Stomach (tissue), 9 donors: ENCODE results near the gene DRGX. TPM values are rescaled to one million over a fixed set of nuclear protein-coding genes. Genes with fewer than 3 reads are reported as not detected.

Source experiments
- DNase-seq, 2 donors: peaks; one replicate each; pipeline versions ENCODE4 v3.0.0 to v3.0.0-alpha.2; 2013 to 2019
- H3K27ac ChIP-seq, 5 donors: fragments of 200-600 bp in 4 of 5; sonication (generic) in 4 of 5; one replicate each; pipeline ENCODE4 v1.5.1; 2013 to 2019; ENCODE audit warnings: mild to moderate bottlenecking in 1 of 5, moderate library complexity in 1 of 5
- H3K27me3 ChIP-seq, 3 donors: fragments of 200-600 bp; sonication (generic); one replicate each; pipeline ENCODE4 v1.5.1; 2017 to 2019; ENCODE audit warnings: mixed run types in 1 of 3
- H3K36me3 ChIP-seq, 4 donors: fragments of 200-600 bp; sonication (generic); 1 replicate in 3 of 4; 2 replicates in 1 of 4; pipeline ENCODE4 v1.5.1; 2016 to 2019
- H3K4me1 ChIP-seq, 4 donors: fragments of 200-600 bp; sonication (generic); one replicate each; pipeline ENCODE4 v1.5.1; 2016 to 2019
- H3K4me3 ChIP-seq, 4 donors: fragments of 200-600 bp; sonication (generic) in 3 of 4; one replicate each; pipeline ENCODE4 v1.5.1; 2016 to 2019; ENCODE audit warnings: mild to moderate bottlenecking in 1 of 4
- H3K9me3 ChIP-seq, 4 donors: fragments of 200-600 bp; sonication (generic); one replicate each; pipeline ENCODE4 v1.5.1; 2016 to 2019
- EP300 ChIP-seq: sonication (generic); formaldehyde crosslinking; IDR thresholded peaks from one replicate; pipeline ENCODE4 v1.6.1; 2017; ENCODE audit warnings: antibody characterized with exemption
- POLR2A ChIP-seq, 4 donors: fragments of 450-650 bp; IDR thresholded peaks; one replicate each; pipeline ENCODE4 v1.6.1; 2016; ENCODE audit warnings: antibody characterized with exemption in 4 of 4, control low read depth in 2 of 4, mild to moderate bottlenecking in 1 of 4, moderate library complexity in 1 of 4
- POLR2AphosphoS5 ChIP-seq, 3 donors: sonication (generic); formaldehyde crosslinking; IDR thresholded peaks; one replicate each; pipeline ENCODE4 v1.6.1; 2016; ENCODE audit warnings: antibody characterized with exemption in 3 of 3
- WGBS, 5 donors: extraction: QIAGEN DNeasy Blood & Tissue Kit in 3 of 5; methylation state at CpG; one replicate each; pipeline versions ENCODE4 v1.1.5 to v1.1.7; 2013 to 2018; 5-methylcytosine and 5-hydroxymethylcytosine counted together
- intact Hi-C: fragments of 100-400 bp; cut with DNase I; formaldehyde crosslinking; loops from one replicate; pipeline ENCODE4 v1.15.1; 2023; ENCODE audit warnings: low total_unique reads
- polyA plus RNA-seq, 3 donors: library from polyadenylated mRNA; stranded (reverse); fragments of 200-250 nt; gene quantifications; one replicate each; pipeline ENCODE4 v1.2.3, GENCODE V29; 2013
- total RNA-seq, 5 donors: library from RNA; depleted of rRNA; stranded (reverse); fragments of >200 nt; gene quantifications; one replicate each; pipeline versions ENCODE4 v1.1.0 to v1.2.3, GENCODE V29; 2014 to 2016
- TF ChIP-seq, protein P1 (sequence below), 7 experiments: fragments of 450-650 bp in 4 of 7; fragments of 200-600 bp in 3 of 7; sonication (generic) in 3 of 7; IDR thresholded peaks; one replicate each; pipeline ENCODE4 v1.5.1; 2016 to 2019; ENCODE audit warnings: antibody characterized with exemption in 7 of 7, control low read depth in 2 of 7, mild to moderate bottlenecking in 1 of 7
- donor health status: healthy with polysubstance abuse.
- donor health status: Bipolar disorder and iron deficiency.
- donor health status: healthy.

The DRGX gene
- total and polyA plus RNA-seq, 8 donors, result not detected

DNA sequence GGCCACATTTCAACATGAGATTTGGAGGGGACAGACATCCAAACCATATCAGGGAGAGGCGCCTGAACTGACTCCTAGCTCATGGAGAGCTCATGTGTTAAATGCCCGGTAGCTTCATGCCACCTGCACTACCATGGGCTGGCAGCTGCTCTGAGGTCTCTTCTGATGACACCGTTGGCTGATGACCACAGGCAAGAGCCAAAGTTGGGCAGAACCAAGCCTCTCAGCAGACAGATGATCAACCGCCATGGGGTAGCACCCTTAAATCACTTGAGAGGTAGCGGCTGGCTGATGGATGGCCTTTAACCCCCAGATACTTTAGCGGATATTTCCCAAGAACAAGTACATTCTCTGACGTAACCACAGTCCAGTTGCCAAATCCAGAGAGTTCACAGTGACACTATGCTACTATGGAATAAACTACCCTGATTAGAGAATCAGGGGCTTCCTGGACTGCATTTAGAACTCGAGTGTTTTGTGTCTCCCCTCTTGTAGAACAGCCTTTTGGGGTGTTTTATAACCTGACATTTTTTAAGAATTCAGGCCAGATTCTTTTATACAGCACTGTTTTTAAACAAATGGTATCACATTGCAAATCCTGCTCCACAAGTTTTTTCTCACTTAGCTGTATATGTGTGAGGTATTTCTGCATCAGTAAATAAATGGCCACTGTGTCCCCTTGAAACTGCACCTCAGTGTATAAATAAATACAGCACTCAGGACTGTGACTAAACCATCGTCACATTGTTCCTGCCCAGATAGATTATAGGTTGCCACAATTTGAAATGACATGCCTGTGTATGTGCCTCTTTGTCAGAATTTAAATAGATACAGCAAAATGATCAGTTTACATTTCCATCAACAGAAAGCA, 30.8 kb upstream of the DRGX start:
- Histone ChIP-seq H3K4me1 (no peaks in the 10 kb centered on the region), H3K4me3 (no peak overlapping the region), H3K36me3 (no peaks in the 10 kb centered on the region), H3K9me3 (peaks cover 0 to 28% (median 26%) of the 10 kb centered on the region in 4 donors), H3K27ac (no peak overlapping the region), H3K27me3 (no peaks in the 10 kb centered on the region)
- DNase-seq, result no peak
- 60 to 80% (median 76%) methylated on average over 6 to 9 of the region's 9 CpGs for WGBS, 5 donors
- TF ChIP-seq POLR2A (IDR thresholded peaks at IDR 0.05) (no peak), EP300 (no peak)
- intact Hi-C loops, result no loop called here

DNA sequence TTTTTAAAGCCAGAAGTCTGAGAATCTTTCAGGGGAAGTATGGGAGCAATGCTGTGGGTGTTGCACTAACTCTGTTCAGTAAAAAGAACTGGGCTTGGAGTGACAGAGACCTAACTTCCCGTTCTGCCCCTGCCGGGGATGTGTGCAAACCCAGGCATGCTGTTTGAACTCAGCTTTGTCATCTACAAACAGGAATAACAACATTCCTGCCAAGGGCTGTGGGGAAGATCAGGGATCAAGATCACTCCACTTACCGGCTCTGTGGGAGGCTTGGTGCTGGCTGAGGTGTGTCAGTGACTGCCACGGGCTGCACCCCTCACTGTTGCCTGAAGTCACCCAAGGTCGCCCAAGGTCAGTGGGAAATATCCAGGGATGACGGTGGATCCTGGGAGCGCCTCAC, 23.1 kb upstream of the DRGX start:
- DNase-seq, result peak in 1 of 2 donors; percentile 71
- Histone ChIP-seq H3K27ac (no peak overlapping the region), H3K4me3 (no peak overlapping the region), H3K4me1 (no peaks in the 10 kb centered on the region), H3K36me3 (no peaks in the 10 kb centered on the region), H3K27me3 (no peaks in the 10 kb centered on the region), H3K9me3 (peaks cover 0 to 3% (median under 1%) of the 10 kb centered on the region in 4 donors)
- WGBS, 5 donors, result 40 to 57% (median 47%) methylated on average over 6 to 7 of the region's 7 CpGs
- intact Hi-C loops, result no loop called here
- TF ChIP-seq, protein P1, sequence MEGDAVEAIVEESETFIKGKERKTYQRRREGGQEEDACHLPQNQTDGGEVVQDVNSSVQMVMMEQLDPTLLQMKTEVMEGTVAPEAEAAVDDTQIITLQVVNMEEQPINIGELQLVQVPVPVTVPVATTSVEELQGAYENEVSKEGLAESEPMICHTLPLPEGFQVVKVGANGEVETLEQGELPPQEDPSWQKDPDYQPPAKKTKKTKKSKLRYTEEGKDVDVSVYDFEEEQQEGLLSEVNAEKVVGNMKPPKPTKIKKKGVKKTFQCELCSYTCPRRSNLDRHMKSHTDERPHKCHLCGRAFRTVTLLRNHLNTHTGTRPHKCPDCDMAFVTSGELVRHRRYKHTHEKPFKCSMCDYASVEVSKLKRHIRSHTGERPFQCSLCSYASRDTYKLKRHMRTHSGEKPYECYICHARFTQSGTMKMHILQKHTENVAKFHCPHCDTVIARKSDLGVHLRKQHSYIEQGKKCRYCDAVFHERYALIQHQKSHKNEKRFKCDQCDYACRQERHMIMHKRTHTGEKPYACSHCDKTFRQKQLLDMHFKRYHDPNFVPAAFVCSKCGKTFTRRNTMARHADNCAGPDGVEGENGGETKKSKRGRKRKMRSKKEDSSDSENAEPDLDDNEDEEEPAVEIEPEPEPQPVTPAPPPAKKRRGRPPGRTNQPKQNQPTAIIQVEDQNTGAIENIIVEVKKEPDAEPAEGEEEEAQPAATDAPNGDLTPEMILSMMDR (IDR thresholded peaks at IDR 0.05), result no peak
- TF ChIP-seq POLR2AphosphoS5 (IDR thresholded peaks at IDR 0.05) (no peak), EP300 (no peak), POLR2A (IDR thresholded peaks at IDR 0.05) (no peak)

DNA sequence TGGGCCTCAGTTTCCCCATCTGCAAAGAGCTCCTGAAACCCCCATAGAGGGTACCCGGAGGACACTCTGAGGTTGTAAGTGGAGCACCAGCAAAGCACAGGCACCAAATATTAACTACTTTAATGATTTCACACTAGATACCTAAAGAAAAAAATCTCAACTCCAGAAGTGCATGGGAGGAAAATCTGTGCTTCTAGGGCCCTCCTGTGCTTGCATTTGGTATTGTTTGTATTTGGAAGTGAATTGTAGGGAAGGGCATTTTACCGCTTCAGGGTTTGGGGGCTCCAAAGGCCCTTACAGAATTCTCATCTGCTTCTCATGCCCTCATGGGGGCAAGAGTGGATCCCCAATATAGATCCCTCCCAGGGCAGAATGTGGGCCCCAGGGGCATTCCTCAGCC, 22.4 kb upstream of the DRGX start:
- peaks cover 0 to 3% (median 0%) of the 10 kb centered on the region in 4 donors for H3K9me3 ChIP-seq
- H3K4me1 ChIP-seq, result no peaks in the 10 kb centered on the region
- TF ChIP-seq POLR2AphosphoS5 (IDR thresholded peaks at IDR 0.05), result no peak
- TF ChIP-seq, protein P1 (IDR thresholded peaks at IDR 0.05), result no peak
- TF ChIP-seq POLR2A (IDR thresholded peaks at IDR 0.05), result no peak
- no peak for TF ChIP-seq EP300
- H3K4me3 ChIP-seq, result no peak overlapping the region
- no peaks in the 10 kb centered on the region for H3K36me3 ChIP-seq
- intact Hi-C loops, result no loop called here
- H3K27ac ChIP-seq, result no peak overlapping the region
- H3K27me3 ChIP-seq, result no peaks in the 10 kb centered on the region
- no peak for DNase-seq
- WGBS, 5 donors, result 89 to 94% (median 92%) methylated on average over 1 to 2 of the region's 2 CpGs

DNA sequence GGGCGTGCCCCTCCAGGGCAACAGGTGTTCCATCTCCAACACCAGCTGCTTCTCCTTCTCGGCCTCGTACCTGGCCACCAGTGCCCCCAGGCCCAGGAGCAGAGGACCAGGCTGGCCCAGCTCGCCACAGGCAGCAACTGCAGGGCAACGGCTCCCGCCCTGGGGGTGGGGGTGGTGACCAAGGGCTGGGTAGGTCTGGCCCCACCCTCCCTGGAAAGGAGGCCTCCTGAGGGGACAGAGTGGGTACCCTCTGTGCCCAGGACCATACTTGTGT, 22.1 kb upstream of the DRGX start:
- Histone ChIP-seq H3K27ac (no peak overlapping the region), H3K9me3 (peaks cover 0 to 3% (median 0%) of the 10 kb centered on the region in 4 donors), H3K36me3 (no peaks in the 10 kb centered on the region), H3K4me3 (no peak overlapping the region), H3K27me3 (no peaks in the 10 kb centered on the region), H3K4me1 (no peaks in the 10 kb centered on the region)
- WGBS, 5 donors, result 78 to 89% (median 84%) methylated on average over 4 to 6 of the region's 6 CpGs
- TF ChIP-seq POLR2A (IDR thresholded peaks at IDR 0.05), result no peak
- TF ChIP-seq, protein P1 (IDR thresholded peaks at IDR 0.05), result no peak
- no peak for TF ChIP-seq POLR2AphosphoS5 (IDR thresholded peaks at IDR 0.05)
- no peak for TF ChIP-seq EP300
- intact Hi-C loops, result no loop called here
- DNase-seq, result no peak
